Stimulated activated naive CD8-positive, alpha-beta T cell treated with anti-CD3 and anti-CD28 coated beads, Interleukin-15, amount 100 ng/mL, for 72 hours (primary cell): ENCODE results near the gene RXFP3.
"Not testable (repeated sequence)": the region's sequence is repeated elsewhere in the genome, so short reads cannot be mapped to it uniquely, and the experiment has no call there.

ENCODE experiments used
- ATAC-seq: fragments of 150-1000 bp; cut with Tn5 transposase; 2 replicates; pipeline ENCODE4 v1.10.0; 2021; ENCODE audit warnings: mild to moderate bottlenecking, moderate library complexity
- DNase-seq, 2 donors: peaks; one replicate each; pipeline ENCODE4 v3.0.0; 2021 to 2022
- H3K27ac Mint-ChIP-seq, 2 donors: one replicate each; pipeline ENCODE4 v1.8.0; 2022; ENCODE audit warnings: mild to moderate bottlenecking in 2 of 2, mixed read lengths in 2 of 2, moderate library complexity in 2 of 2
- H3K27me3 Mint-ChIP-seq: one replicate; pipeline ENCODE4 v1.8.0; 2022; ENCODE audit warnings: mixed read lengths
- H3K4me1 Mint-ChIP-seq: one replicate; pipeline ENCODE4 v1.8.0; 2022; ENCODE audit warnings: mild to moderate bottlenecking, mixed read lengths
- H3K4me3 Mint-ChIP-seq, 2 donors: one replicate each; pipeline ENCODE4 v1.8.0; 2022; ENCODE audit warnings: mild to moderate bottlenecking in 2 of 2, mixed read lengths in 2 of 2, moderate library complexity in 1 of 2
- H3K9me3 Mint-ChIP-seq, 2 donors: one replicate each; pipeline ENCODE4 v1.8.0; 2022; ENCODE audit warnings: mixed read lengths in 2 of 2

The RXFP3 gene

GRCh38 chr5:33936381-33937016, at the start of gene RXFP3:
Gene RXFP3 (plus strand): TSS chr5:33936386. CDS start chr5:33936741, 355 bp downstream.
- no peaks in the 10 kb centered on the region for H3K9me3 Mint-ChIP-seq
- H3K4me1 Mint-ChIP-seq, result peaks cover 11% of the 10 kb centered on the region
- H3K27me3 Mint-ChIP-seq, result peaks cover 68% of the 10 kb centered on the region
- DNase-seq, result no peak
- H3K27ac Mint-ChIP-seq, result no peak within 1 kb of the TSS
- no peak for ATAC-seq
- H3K4me3 Mint-ChIP-seq, result peak within 1 kb of the TSS; percentile 12 to 44

GRCh38 chr5:33887268-33887667, 48.9 kb upstream of the RXFP3 start:
- no peak for DNase-seq

GRCh38 chr5:33888587-33888986, 47.6 kb upstream of the RXFP3 start:
- ATAC-seq (no peak), DNase-seq (no peak)
- Mint-ChIP-seq H3K4me1 (peaks cover 7% of the 10 kb centered on the region), H3K4me3 (no peak overlapping the region), H3K27ac (no peak overlapping the region), H3K9me3 (no peaks in the 10 kb centered on the region), H3K27me3 (peaks cover 49% of the 10 kb centered on the region)

More at GRCh38 chr5:33887268-33887667, 48.9 kb upstream of the RXFP3 start:
- ATAC-seq, result no peak
- no peak overlapping the region for H3K27ac Mint-ChIP-seq
- H3K9me3 Mint-ChIP-seq, result no peaks in the 10 kb centered on the region
- H3K4me1 Mint-ChIP-seq, result peaks cover 7% of the 10 kb centered on the region
- H3K4me3 Mint-ChIP-seq, result no peak overlapping the region
- peaks cover 35% of the 10 kb centered on the region for H3K27me3 Mint-ChIP-seq

GRCh38 chr5:33890131-33891032, 45.8 kb upstream of the RXFP3 start:
- Mint-ChIP-seq H3K27ac (no peak overlapping the region), H3K4me1 (peaks cover 7% of the 10 kb centered on the region), H3K9me3 (no peaks in the 10 kb centered on the region), H3K27me3 (peaks cover 61% of the 10 kb centered on the region), H3K4me3 (no peak overlapping the region)
- ATAC-seq (no peak), DNase-seq (no peak)

GRCh38 chr5:33891446-33891787, 44.8 kb upstream of the RXFP3 start:
- ATAC-seq (no peak), DNase-seq (no peak)
- H3K9me3 Mint-ChIP-seq, result peaks cover 0 to 2% of the 10 kb centered on the region in 2 donors
- peaks cover 61% of the 10 kb centered on the region for H3K27me3 Mint-ChIP-seq
- H3K4me1 Mint-ChIP-seq, result peaks cover 7% of the 10 kb centered on the region
- peak overlapping the region in 1 of 2 donors; percentile 18 for H3K4me3 Mint-ChIP-seq
- H3K27ac Mint-ChIP-seq, result no peak overlapping the region

- no peak within 1 kb of the TSS for H3K27ac Mint-ChIP-seq
- H3K9me3 Mint-ChIP-seq, result peaks cover 0 to 5% of the 10 kb centered on the region in 2 donors
- DNase-seq (no peak), ATAC-seq (peak; percentile 35)
- peaks cover 7% of the 10 kb centered on the region for H3K4me1 Mint-ChIP-seq
- H3K27me3 Mint-ChIP-seq, result peaks cover 61% of the 10 kb centered on the region
- H3K4me3 Mint-ChIP-seq, result peak within 1 kb of the TSS; percentile 18 to 20
Measured at GRCh38 chr5:33891788-33892619, 44.2 kb upstream of the RXFP3 start, which contains the start of gene ADAMTS12. Gene ADAMTS12 (minus strand): TSS chr5:33891990. CDS start chr5:33891856, 134 bp downstream.

- peaks cover 61% of the 10 kb centered on the region for H3K27me3 Mint-ChIP-seq
- H3K27ac Mint-ChIP-seq, result no peak overlapping the region
- peaks cover 0 to 5% of the 10 kb centered on the region in 2 donors for H3K9me3 Mint-ChIP-seq
- ATAC-seq, result no peak
- H3K4me3 Mint-ChIP-seq, result peak overlapping the region; percentile 10 to 20
- H3K4me1 Mint-ChIP-seq, result peaks cover 7% of the 10 kb centered on the region
- DNase-seq, result no peak
Measured at GRCh38 chr5:33892620-33893137, 43.5 kb upstream of the RXFP3 start.

GRCh38 chr5:33894566-33894965, 41.6 kb upstream of the RXFP3 start:
- Mint-ChIP-seq H3K4me3 (no peak overlapping the region), H3K4me1 (peaks cover 7% of the 10 kb centered on the region), H3K27me3 (peaks cover 51% of the 10 kb centered on the region), H3K9me3 (peaks cover 0 to 5% of the 10 kb centered on the region in 2 donors), H3K27ac (no peak overlapping the region)
- no peak for ATAC-seq
- DNase-seq, result no peak

GRCh38 chr5:33901156-33901555, 35.0 kb upstream of the RXFP3 start:
- no peaks in the 10 kb centered on the region for H3K4me1 Mint-ChIP-seq
- no peaks in the 10 kb centered on the region for H3K27me3 Mint-ChIP-seq
- no peak overlapping the region for H3K4me3 Mint-ChIP-seq
- H3K27ac Mint-ChIP-seq, result no peak overlapping the region
- H3K9me3 Mint-ChIP-seq, result peaks cover 14 to 17% of the 10 kb centered on the region in 2 donors
- DNase-seq (no peak), ATAC-seq (no peak)

GRCh38 chr5:33903118-33903517, 33.1 kb upstream of the RXFP3 start:
- no peak overlapping the region for H3K27ac Mint-ChIP-seq
- no peaks in the 10 kb centered on the region for H3K4me1 Mint-ChIP-seq
- DNase-seq, result no peak
- H3K27me3 Mint-ChIP-seq, result no peaks in the 10 kb centered on the region
- peaks cover 14 to 25% of the 10 kb centered on the region in 2 donors for H3K9me3 Mint-ChIP-seq
- H3K4me3 Mint-ChIP-seq, result no peak overlapping the region
- ATAC-seq, result no peak

GRCh38 chr5:33905381-33905780, 30.8 kb upstream of the RXFP3 start:
- ATAC-seq, result no peak
- H3K27me3 Mint-ChIP-seq, result no peaks in the 10 kb centered on the region
- H3K4me1 Mint-ChIP-seq, result no peaks in the 10 kb centered on the region
- H3K27ac Mint-ChIP-seq, result no peak overlapping the region
- no peak overlapping the region for H3K4me3 Mint-ChIP-seq
- no peak for DNase-seq
- H3K9me3 Mint-ChIP-seq, result peaks cover 14 to 35% of the 10 kb centered on the region in 2 donors

- not testable (repeated sequence) for DNase-seq, H3K27me3 Mint-ChIP-seq, H3K4me3 Mint-ChIP-seq, H3K4me1 Mint-ChIP-seq, ATAC-seq, H3K27ac Mint-ChIP-seq
- peaks cover 14 to 35% of the 10 kb centered on the region in 2 donors for H3K9me3 Mint-ChIP-seq
Measured at GRCh38 chr5:33906248-33906647, 29.9 kb upstream of the RXFP3 start.

- not testable (repeated sequence) for H3K4me1 Mint-ChIP-seq, H3K27ac Mint-ChIP-seq, H3K4me3 Mint-ChIP-seq, H3K27me3 Mint-ChIP-seq, ATAC-seq, DNase-seq
- peaks cover 19 to 58% of the 10 kb centered on the region in 2 donors for H3K9me3 Mint-ChIP-seq
Measured at GRCh38 chr5:33914844-33915243, 21.3 kb upstream of the RXFP3 start.

- H3K4me3 Mint-ChIP-seq, result no peak overlapping the region
Measured at GRCh38 chr5:33921002-33921401, 15.2 kb upstream of the RXFP3 start.

GRCh38 chr5:33925278-33925677, 10.9 kb upstream of the RXFP3 start:
- Mint-ChIP-seq H3K9me3 (peaks cover 0 to 3% of the 10 kb centered on the region in 2 donors), H3K4me1 (no peaks in the 10 kb centered on the region), H3K27ac (no peak overlapping the region), H3K27me3 (no peaks in the 10 kb centered on the region), H3K4me3 (no peak overlapping the region)
- ATAC-seq, result no peak
- no peak for DNase-seq

More at GRCh38 chr5:33921002-33921401, 15.2 kb upstream of the RXFP3 start:
- DNase-seq, result no peak
- Mint-ChIP-seq H3K27me3 (no peaks in the 10 kb centered on the region), H3K9me3 (peaks cover 10 to 46% of the 10 kb centered on the region in 2 donors), H3K27ac (no peak overlapping the region), H3K4me1 (no peaks in the 10 kb centered on the region)
- ATAC-seq, result no peak
